Loucy (cell line): ENCODE data around the gene KNSTRN.
A peak's percentile ranks its signal among the peaks of the same experiment; 100 is the strongest.

Experiments used
- H2AFZ ChIP-seq: fragments of 200-600 bp; sonication (generic); 2 replicates; pipeline ENCODE4 v1.6.0; 2016; ENCODE audit warnings: antibody characterized with exemption, mild to moderate bottlenecking, low read length, moderate library complexity
- H3F3A ChIP-seq: fragments of 200-600 bp; 2 replicates; pipeline ENCODE4 v1.6.0; 2016; ENCODE audit warnings: antibody characterized with exemption, low read depth, mild to moderate bottlenecking
- H3K27me3 ChIP-seq: fragments of 200-600 bp; sonication (generic); 2 replicates; pipeline ENCODE4 v1.6.1; 2014; ENCODE audit warnings: low read length, mild to moderate bottlenecking; ENCODE audit not compliant: insufficient read depth, poor library complexity, severe bottlenecking
- H3K36me3 ChIP-seq: fragments of 200-600 bp; sonication (generic); 2 replicates; pipeline ENCODE4 v1.6.1; 2016; ENCODE audit warnings: low read length; ENCODE audit not compliant: insufficient read depth
- H3K4me1 ChIP-seq: fragments of 200-600 bp; sonication (generic); 2 replicates; pipeline ENCODE4 v1.5.1; 2014; ENCODE audit warnings: low read length, mild to moderate bottlenecking; ENCODE audit not compliant: insufficient read depth, poor library complexity, severe bottlenecking
- H3K4me2 ChIP-seq: fragments of 200-600 bp; sonication (generic); 2 replicates; pipeline ENCODE4 v1.6.0; 2014; ENCODE audit warnings: antibody characterized with exemption, low read length, low read depth, mild to moderate bottlenecking; ENCODE audit not compliant: poor library complexity, severe bottlenecking
- H3K4me3 ChIP-seq: fragments of 200-600 bp; sonication (generic); 2 replicates; pipeline ENCODE4 v1.5.1; 2014; ENCODE audit warnings: low read length, mild to moderate bottlenecking, mixed read lengths; ENCODE audit not compliant: poor library complexity, severe bottlenecking
- H3K79me2 ChIP-seq: fragments of 200-600 bp; sonication (generic); 2 replicates; pipeline ENCODE4 v1.6.1; 2014; ENCODE audit warnings: low read length; ENCODE audit not compliant: insufficient read depth
- H3K9ac ChIP-seq: fragments of 200-600 bp; sonication (generic); 2 replicates; pipeline ENCODE4 v1.6.0; 2014; ENCODE audit warnings: mild to moderate bottlenecking, low read depth, low read length, moderate library complexity; ENCODE audit not compliant: poor library complexity, severe bottlenecking
- H3K9me2 ChIP-seq: fragments of 200-600 bp; sonication (generic); replicated peaks from 2 replicates; pipeline ENCODE4 v1.6.1; 2016; ENCODE audit warnings: low read depth, low read length, mixed read lengths
- H3K9me3 ChIP-seq: fragments of 200-600 bp; sonication (generic); 2 replicates; pipeline ENCODE4 v1.6.1; 2014; ENCODE audit warnings: mild to moderate bottlenecking, antibody characterized with exemption, low read length, low read depth; ENCODE audit not compliant: insufficient read depth
- H4K20me1 ChIP-seq: fragments of 200-600 bp; sonication (generic); 2 replicates; pipeline ENCODE4 v1.6.0; 2014; ENCODE audit warnings: antibody characterized with exemption, low read length, mild to moderate bottlenecking; ENCODE audit not compliant: insufficient read depth, poor library complexity, severe bottlenecking
- EZH2phosphoT487 ChIP-seq: fragments of 200-600 bp; IDR thresholded peaks from 2 replicates; pipeline ENCODE4 v1.6.1; 2018; ENCODE audit warnings: antibody characterized with exemption, mild to moderate bottlenecking, moderate library complexity, borderline replicate concordance
- TF ChIP-seq, protein P1 (sequence below): fragments of 200-600 bp; sonication (generic); conservative IDR thresholded peaks from 2 replicates; pipeline ENCODE4 v1.5.1; 2014; ENCODE audit warnings: mild to moderate bottlenecking, antibody characterized with exemption, low read length

Gene KNSTRN

DNA sequence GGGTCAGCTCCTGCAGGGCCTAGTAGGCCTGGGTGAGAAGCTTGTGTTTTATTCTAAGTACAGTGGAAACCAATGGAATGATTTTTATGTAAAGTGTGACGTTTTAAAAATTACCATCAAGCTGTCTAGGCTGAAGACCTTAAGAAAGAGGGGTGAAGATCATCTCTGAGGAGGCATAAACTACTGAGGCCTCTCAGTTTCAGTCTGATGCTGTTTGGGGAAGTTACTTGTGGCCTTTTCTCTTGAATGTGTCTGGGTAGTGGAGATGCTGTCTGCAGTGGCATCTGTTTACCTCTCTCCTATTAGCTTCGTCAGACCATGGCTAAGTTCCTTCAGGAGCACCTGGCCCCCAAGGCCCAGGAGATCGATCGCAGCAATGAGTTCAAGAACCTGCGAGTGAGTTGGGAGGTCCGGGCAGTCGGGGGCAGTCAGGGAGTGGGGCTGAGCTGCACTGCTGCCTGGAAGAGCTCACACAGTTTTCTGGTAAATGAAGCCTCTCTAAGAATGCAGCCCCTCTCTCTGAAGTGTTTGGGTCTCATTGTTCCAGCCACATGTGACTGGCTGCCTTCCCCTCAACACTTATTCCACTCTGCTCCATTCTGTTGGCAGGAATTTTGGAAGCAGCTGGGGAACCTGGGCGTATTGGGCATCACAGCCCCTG lies 24.9 kb downstream of the KNSTRN start:
- Histone ChIP-seq H3F3A (no peaks in the 10 kb centered on the region), H3K9me3 (no peaks in the 10 kb centered on the region), H3K9ac (peak overlapping the region; percentile 86), H3K4me2 (peak overlapping the region; percentile 93), H4K20me1 (peaks cover 45% of the 10 kb centered on the region), H3K9me2 (no peaks in the 10 kb centered on the region), H2AFZ (no peak overlapping the region), H3K4me3 (peak overlapping the region; percentile 88), H3K36me3 (peaks cover 25% of the 10 kb centered on the region), H3K4me1 (peaks cover 27% of the 10 kb centered on the region), H3K79me2 (peaks cover 60% of the 10 kb centered on the region), H3K27me3 (no peaks in the 10 kb centered on the region)
- TF ChIP-seq, protein P1, sequence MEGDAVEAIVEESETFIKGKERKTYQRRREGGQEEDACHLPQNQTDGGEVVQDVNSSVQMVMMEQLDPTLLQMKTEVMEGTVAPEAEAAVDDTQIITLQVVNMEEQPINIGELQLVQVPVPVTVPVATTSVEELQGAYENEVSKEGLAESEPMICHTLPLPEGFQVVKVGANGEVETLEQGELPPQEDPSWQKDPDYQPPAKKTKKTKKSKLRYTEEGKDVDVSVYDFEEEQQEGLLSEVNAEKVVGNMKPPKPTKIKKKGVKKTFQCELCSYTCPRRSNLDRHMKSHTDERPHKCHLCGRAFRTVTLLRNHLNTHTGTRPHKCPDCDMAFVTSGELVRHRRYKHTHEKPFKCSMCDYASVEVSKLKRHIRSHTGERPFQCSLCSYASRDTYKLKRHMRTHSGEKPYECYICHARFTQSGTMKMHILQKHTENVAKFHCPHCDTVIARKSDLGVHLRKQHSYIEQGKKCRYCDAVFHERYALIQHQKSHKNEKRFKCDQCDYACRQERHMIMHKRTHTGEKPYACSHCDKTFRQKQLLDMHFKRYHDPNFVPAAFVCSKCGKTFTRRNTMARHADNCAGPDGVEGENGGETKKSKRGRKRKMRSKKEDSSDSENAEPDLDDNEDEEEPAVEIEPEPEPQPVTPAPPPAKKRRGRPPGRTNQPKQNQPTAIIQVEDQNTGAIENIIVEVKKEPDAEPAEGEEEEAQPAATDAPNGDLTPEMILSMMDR = no peak
- TF ChIP-seq EZH2phosphoT487 = no peak

DNA sequence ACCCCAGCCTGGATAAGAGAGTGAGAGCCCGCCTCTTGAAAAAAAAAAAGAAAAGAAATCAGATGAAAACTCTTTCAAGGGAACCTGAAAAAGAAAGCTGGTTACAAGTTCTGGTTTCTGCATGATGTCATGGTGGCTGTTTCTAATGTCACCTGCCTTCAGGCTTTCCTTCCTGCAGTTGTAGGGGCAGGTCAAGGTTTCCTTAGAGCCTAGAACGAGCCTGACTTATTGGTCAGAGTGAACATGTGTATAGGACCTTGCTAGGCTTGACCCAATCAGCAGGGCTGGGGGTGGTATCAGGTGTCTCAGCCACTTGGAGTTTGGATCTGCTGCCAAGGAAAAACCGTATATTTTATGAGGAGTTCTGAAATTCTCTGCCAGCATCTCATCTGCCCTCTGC lies 26.8 kb downstream of the KNSTRN start:
- H3K4me1 ChIP-seq = peaks cover 27% of the 10 kb centered on the region
- H4K20me1 ChIP-seq = peaks cover 45% of the 10 kb centered on the region
- H3K9me3 ChIP-seq = no peaks in the 10 kb centered on the region
- H3K79me2 ChIP-seq = peaks cover 64% of the 10 kb centered on the region
- H3K36me3 ChIP-seq = peaks cover 40% of the 10 kb centered on the region
- H3K27me3 ChIP-seq = no peaks in the 10 kb centered on the region
- H3K4me3 ChIP-seq = no peak overlapping the region
- H3K4me2 ChIP-seq = peak overlapping the region; percentile 93
- no peaks in the 10 kb centered on the region for H3K9me2 ChIP-seq
- H3K9ac ChIP-seq = peak overlapping the region; percentile 48
- no peak overlapping the region for H2AFZ ChIP-seq
- no peaks in the 10 kb centered on the region for H3F3A ChIP-seq
- TF ChIP-seq EZH2phosphoT487 = no peak
- TF ChIP-seq, protein P1 = no peak

DNA sequence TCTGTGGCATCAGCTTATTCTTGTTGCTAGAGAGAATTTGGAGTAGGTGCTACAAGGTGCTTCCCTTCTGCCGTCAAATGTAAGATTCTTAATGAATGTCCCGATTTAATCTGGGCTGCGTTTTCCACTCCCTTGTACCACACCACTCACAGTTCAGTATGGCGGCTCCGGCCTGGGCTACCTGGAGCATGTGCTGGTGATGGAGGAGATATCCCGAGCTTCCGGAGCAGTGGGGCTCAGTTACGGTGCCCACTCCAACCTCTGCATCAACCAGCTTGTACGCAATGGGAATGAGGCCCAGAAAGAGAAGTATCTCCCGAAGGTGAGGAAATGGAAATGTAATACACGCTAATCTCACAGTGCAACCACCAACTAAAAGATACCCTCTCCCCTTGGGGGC lies 28.0 kb downstream of the KNSTRN start:
- no peaks in the 10 kb centered on the region for H3F3A ChIP-seq
- peak overlapping the region; percentile 16 for H3K4me2 ChIP-seq
- peaks cover 27% of the 10 kb centered on the region for H3K4me1 ChIP-seq
- TF ChIP-seq, protein P1 = no peak
- TF ChIP-seq EZH2phosphoT487 = no peak
- no peaks in the 10 kb centered on the region for H3K9me3 ChIP-seq
- H3K27me3 ChIP-seq = no peaks in the 10 kb centered on the region
- peaks cover 45% of the 10 kb centered on the region for H4K20me1 ChIP-seq
- no peak overlapping the region for H2AFZ ChIP-seq
- H3K4me3 ChIP-seq = no peak overlapping the region
- peaks cover 50% of the 10 kb centered on the region for H3K36me3 ChIP-seq
- H3K79me2 ChIP-seq = peaks cover 64% of the 10 kb centered on the region
- no peaks in the 10 kb centered on the region for H3K9me2 ChIP-seq
- no peak overlapping the region for H3K9ac ChIP-seq
